HUES64 (cell line): ENCODE data around the gene PTPN4.

ENCODE experiments used
- H3K27ac ChIP-seq: 2 replicates; pipeline ENCODE4 v1.7.0; 2013; ENCODE audit warnings: low read depth, low read length, inconsistent platforms
- H3K27me3 ChIP-seq: 2 replicates; pipeline ENCODE4 v1.6.1; 2013; ENCODE audit warnings: mild to moderate bottlenecking, low read length; ENCODE audit not compliant: insufficient read depth
- H3K36me3 ChIP-seq: 2 replicates; pipeline ENCODE4 v1.6.1; 2013; ENCODE audit warnings: mild to moderate bottlenecking, low read length; ENCODE audit not compliant: insufficient read depth
- H3K4me1 ChIP-seq: 2 replicates; pipeline ENCODE4 v1.6.1; 2013; ENCODE audit warnings: mild to moderate bottlenecking, low read length, moderate library complexity; ENCODE audit not compliant: insufficient read depth
- H3K4me3 ChIP-seq: 2 replicates; pipeline ENCODE4 v1.5.1; 2013; ENCODE audit warnings: mild to moderate bottlenecking, low read length, moderate library complexity
- H3K9ac ChIP-seq: 2 replicates; pipeline ENCODE4 v1.6.1; 2013; ENCODE audit warnings: mild to moderate bottlenecking, low read depth, low read length
- H3K9me3 ChIP-seq: 2 replicates; pipeline ENCODE4 v1.6.1; 2013; ENCODE audit warnings: low read depth, low read length; ENCODE audit not compliant: insufficient read depth
- WGBS: fragments of 150-250, 120-280 bp; methylation state at CpG from one replicate; pipeline ENCODE4 v1.1.7; 2013; ENCODE audit warnings: missing lambda C conversion rate; 5-methylcytosine and 5-hydroxymethylcytosine counted together

PTPN4 gene

DNA sequence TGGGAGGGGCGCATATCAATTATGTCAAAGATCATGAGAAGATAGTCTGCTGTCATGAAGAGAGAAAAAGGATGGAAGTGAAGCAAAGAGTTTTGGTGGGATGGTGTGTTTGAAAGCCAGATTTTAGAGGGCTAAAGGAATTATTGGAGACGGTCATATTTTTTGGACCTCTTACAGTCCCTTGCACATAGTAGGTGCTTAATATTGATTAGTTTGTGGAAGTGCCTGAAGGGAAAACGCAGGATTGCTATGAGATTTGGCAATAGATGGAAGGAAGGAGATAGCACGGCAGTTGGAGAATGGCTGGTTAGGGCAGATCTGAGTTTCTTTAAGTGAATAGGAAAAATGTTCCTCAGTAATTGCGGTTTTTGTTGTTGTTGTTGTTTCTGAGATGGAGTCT lies 269.1 kb downstream of the PTPN4 start:
- Histone ChIP-seq H3K9ac (no peak overlapping the region), H3K4me1 (peaks cover 12% of the 10 kb centered on the region), H3K27me3 (no peaks in the 10 kb centered on the region), H3K36me3 (peaks cover 7% of the 10 kb centered on the region; the same call in 1 of the 2 replicates), H3K9me3 (peaks cover 8% of the 10 kb centered on the region; the same call in 1 of the 2 replicates), H3K27ac (no peak overlapping the region), H3K4me3 (no peak overlapping the region)
- 93% methylated on average over 5 of the region's 5 CpGs for WGBS

DNA sequence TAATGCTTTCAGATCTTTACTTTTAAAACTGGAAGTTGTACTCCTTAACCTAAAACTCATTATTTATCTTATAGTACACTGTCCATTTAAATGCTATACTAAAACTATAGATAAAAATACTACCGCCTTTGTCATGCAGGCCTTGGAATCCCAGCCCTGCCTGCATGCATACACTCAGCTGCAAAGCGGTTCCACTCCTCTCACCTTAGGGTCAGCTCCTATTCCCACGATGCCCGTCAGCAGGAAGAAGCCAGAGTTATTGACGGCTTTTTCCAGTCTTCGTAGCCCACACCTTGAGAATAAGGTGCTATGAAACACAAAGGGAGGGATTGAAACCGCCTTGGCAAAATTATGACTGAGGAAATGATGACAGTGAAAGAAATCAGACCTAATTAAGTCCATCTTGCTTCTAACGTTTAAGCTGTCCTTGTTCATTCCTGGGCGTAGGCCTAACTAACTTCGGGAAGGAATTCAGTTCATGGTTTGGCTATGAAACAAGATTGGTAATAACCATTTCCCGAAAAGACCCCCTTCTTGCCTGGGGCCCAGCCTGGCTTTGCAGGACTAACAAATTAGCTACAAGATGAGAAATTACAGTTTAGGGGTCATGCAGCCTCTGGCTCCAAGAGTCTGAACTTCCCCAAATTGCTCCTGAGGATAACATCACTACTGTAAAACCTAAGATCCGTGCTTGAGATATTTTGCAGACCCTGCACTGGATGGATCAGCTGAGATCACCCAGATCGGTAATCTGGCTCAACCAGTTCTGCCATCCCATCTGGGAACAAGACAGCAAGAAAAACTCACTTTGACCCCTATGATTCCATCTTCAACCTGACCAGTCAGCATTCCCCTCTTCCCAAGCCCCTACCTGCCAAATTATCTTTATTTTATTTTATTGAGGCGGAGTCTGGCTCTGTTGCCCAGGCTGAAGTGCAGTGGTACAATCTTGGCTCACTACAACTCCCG lies 270.2 kb downstream of the PTPN4 start:
- H3K4me1 ChIP-seq = peaks cover 12% of the 10 kb centered on the region
- 88% methylated on average over 15 of the region's 15 CpGs for WGBS

DNA sequence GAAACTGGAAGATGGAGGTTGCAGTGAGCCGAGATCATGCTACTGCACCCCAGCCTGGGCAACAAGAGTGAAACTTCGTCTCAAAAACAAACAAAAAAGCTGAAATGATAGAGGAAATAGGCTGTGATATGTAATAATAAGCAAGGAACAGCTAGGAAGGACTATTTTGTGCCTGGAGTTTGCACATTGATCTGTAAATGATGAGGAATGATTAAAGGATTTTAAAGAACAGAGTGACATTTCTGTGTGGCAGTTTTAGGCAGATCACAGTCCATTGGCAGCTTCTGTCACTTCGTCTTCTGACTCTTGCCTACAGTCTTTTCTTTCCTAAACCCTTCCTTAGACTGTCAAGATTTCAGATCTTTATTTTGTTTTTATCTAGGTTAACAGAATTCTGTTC lies 272.6 kb downstream of the PTPN4 start:
- Histone ChIP-seq H3K4me1 (peaks cover 12% of the 10 kb centered on the region), H3K36me3 (no peaks in the 10 kb centered on the region), H3K9ac (no peak overlapping the region), H3K4me3 (no peak overlapping the region), H3K9me3 (0 out of 2 replicates have a peak, but pooled peaks cover 1% of the 10 kb centered on the region), H3K27me3 (no peaks in the 10 kb centered on the region), H3K27ac (no peak overlapping the region)
- 97% methylated on average over 3 of the region's 3 CpGs for WGBS

More for the DNA sequence above, 270.2 kb downstream of the PTPN4 start:
- H3K27ac ChIP-seq = no peak overlapping the region
- H3K9me3 ChIP-seq = peaks cover 8% of the 10 kb centered on the region; the same call in 1 of the 2 replicates
- no peaks in the 10 kb centered on the region for H3K27me3 ChIP-seq
- H3K9ac ChIP-seq = no peak overlapping the region
- no peak overlapping the region for H3K4me3 ChIP-seq
- H3K36me3 ChIP-seq = peaks cover 3% of the 10 kb centered on the region; the same call in 1 of the 2 replicates
